Measurements from ENCODE around the gene B3GALT5. TPM values are rescaled to one million over a fixed set of nuclear protein-coding genes. Genes with fewer than 3 reads are reported as not detected.

The B3GALT5 gene
- total and polyA plus RNA-seq, 2 of the 4 experiments (the other 2 are of a cell fraction) = 0.05 to 0.18 TPM

- no peak overlapping the region for H3K23ac ChIP-seq (ENCODE audit: low read depth, low read length)
- no peak overlapping the region for H4K91ac ChIP-seq (ENCODE audit: insufficient read depth, low read depth, low read length)
- TF ChIP-seq RAD21 (IDR thresholded peaks at IDR 0.05; ENCODE audit: low read length) = no peak
- no peak for TF ChIP-seq POLR2A (IDR thresholded peaks at IDR 0.05; ENCODE audit: low read depth, low read length)
- no peak for TF ChIP-seq NFE2L2 (IDR thresholded peaks at IDR 0.05; ENCODE audit: low read depth, low read length)
- TF ChIP-seq FOS (IDR thresholded peaks at IDR 0.05; ENCODE audit: low read depth, low read length) = no peak
- dilution Hi-C loops (cut with HindIII; ENCODE audit: low sequenced_read_pairs, unreplicated experiment) (no loop called here), in situ Hi-C loops (cut with MboI; ENCODE audit: low sequenced_read_pairs) (no loop called here), intact Hi-C loops (cut with micrococcal nuclease) (no loop called here)
- H3K18ac ChIP-seq (ENCODE audit: low read depth, low read length) = no peak overlapping the region
- H2AK5ac ChIP-seq (ENCODE audit: low read depth, low read length) = no peak overlapping the region
- no peak overlapping the region for H3K4me3 ChIP-seq (ENCODE audit: insufficient read depth, low read depth, low read length)
- no peaks in the 10 kb centered on the region for H4K20me1 ChIP-seq (ENCODE audit: insufficient read depth, low read length)
- H2AFZ ChIP-seq (replicated peaks; ENCODE audit: low read length, poor library complexity) = no peak overlapping the region
- no peak overlapping the region for H3K56ac ChIP-seq (ENCODE audit: extremely low read depth, insufficient read depth, low read length)
- no peak overlapping the region for H3K9ac ChIP-seq (ENCODE audit: low read depth, low read length)
- no CpG with 5 or more reads among the region's 2 CpGs for WGBS, 2 experiments (ENCODE audit: extremely low coverage in 2 of 2, insufficient read length in 1 of 2)
- H3K4me1 ChIP-seq (ENCODE audit: control insufficient read depth, insufficient read depth, low read length) = no peaks in the 10 kb centered on the region
- no peak overlapping the region for H4K8ac ChIP-seq (ENCODE audit: low read depth in 2 of 2, low read length in 2 of 2)
- DNase-seq = no peak
- H3K4ac ChIP-seq (ENCODE audit: low read depth, low read length) = no peak overlapping the region
- H3K14ac ChIP-seq (replicated peaks; ENCODE audit: low read depth, low read length) = no peak overlapping the region
- ATAC-seq (ENCODE audit: low read depth) = no peak
- no peaks in the 10 kb centered on the region for H3K79me1 ChIP-seq (ENCODE audit: low read depth in 1 of 2, low read length in 2 of 2)
- H3K9me3 ChIP-seq (ENCODE audit: control insufficient read depth, insufficient read depth, low read length) = no peaks in the 10 kb centered on the region
- H3K27me3 ChIP-seq (ENCODE audit: control insufficient read depth, insufficient read depth, low read length) = no peaks in the 10 kb centered on the region
- no peak overlapping the region for H2BK20ac ChIP-seq (ENCODE audit: low read depth, low read length)
- BruUV-seq (replicated peaks) = no TSS peak
- H4K5ac ChIP-seq (ENCODE audit: low read depth, low read length) = no peak overlapping the region
- no peak overlapping the region for H2AK9ac ChIP-seq (replicated peaks; ENCODE audit: low read depth, low read length, poor library complexity)
- H3K9me1 ChIP-seq (ENCODE audit: insufficient read depth, low read length) = no peaks in the 10 kb centered on the region
- no peak overlapping the region for H2BK5ac ChIP-seq (ENCODE audit: low read depth, low read length, poor library complexity, severe bottlenecking)
- no peak overlapping the region for H3K27ac ChIP-seq (ENCODE audit: insufficient read depth, low read length)
- POLR2A ChIA-PET (ENCODE audit: unreplicated experiment) = no interaction called here
- no peak overlapping the region for H3K4me2 ChIP-seq (ENCODE audit: low read depth, low read length)
- CTCF ChIA-PET = interaction anchor here (0.6 kb wide), 1 partner anchor 18 kb away, joined by 3 read pairs; no protein-coding TSS in a partner anchor
- H2BK15ac ChIP-seq (ENCODE audit: low read depth, low read length) = no peak overlapping the region
- H2BK120ac ChIP-seq (ENCODE audit: low read depth, low read length) = no peak overlapping the region
- no peaks in the 10 kb centered on the region for H3K36me3 ChIP-seq (ENCODE audit: control insufficient read depth, insufficient read depth, low read length)
Observed at GRCh38 chr21:39580744-39581143, 32.0 kb upstream of the B3GALT5 start.
